HCT116 (cell line): ENCODE data around the gene FOXF1.

ENCODE experiments used
- EZH2 ChIP-seq: fragments of 200-600 bp; sonication (generic); IDR thresholded peaks from 2 replicates; pipeline ENCODE4 v1.6.1; 2017; ENCODE audit warnings: antibody characterized with exemption, mixed run types
- JUND ChIP-seq: IDR thresholded peaks from 2 replicates; pipeline ENCODE4 v1.6.1; 2012
- POLR2A ChIP-seq: IDR thresholded peaks from 2 replicates; pipeline ENCODE4 v1.7.0; 2011; ENCODE audit warnings: borderline replicate concordance; ENCODE audit not compliant: insufficient read depth, insufficient read length; ENCODE audit errors: extremely low read depth
- ZFX ChIP-seq: fragments of 450-650 bp; IDR thresholded peaks from 2 replicates; pipeline ENCODE4 v1.6.1; 2017
- TF ChIP-seq, protein P1 (sequence below), 3 experiments: fragments of 200-600 bp in 1 of 3; sonication (generic) in 1 of 3; IDR thresholded peaks in 2 of 3; conservative IDR thresholded peaks in 1 of 3; 2 replicates each; pipeline ENCODE4 v1.5.1; 2012 to 2017; ENCODE audit warnings: low read depth in 2 of 3, low read length in 2 of 3, antibody characterized with exemption in 1 of 3, borderline replicate concordance in 1 of 3, control low read depth in 1 of 3, mild to moderate bottlenecking in 1 of 3, mixed read lengths in 1 of 3, mixed run types in 1 of 3, moderate library complexity in 1 of 3; ENCODE audit not compliant: insufficient read depth in 1 of 3
- TF ChIP-seq, protein P2 (sequence below): IDR thresholded peaks from 2 replicates; pipeline ENCODE4 v1.6.1; 2012; ENCODE audit warnings: low read depth

DNA sequence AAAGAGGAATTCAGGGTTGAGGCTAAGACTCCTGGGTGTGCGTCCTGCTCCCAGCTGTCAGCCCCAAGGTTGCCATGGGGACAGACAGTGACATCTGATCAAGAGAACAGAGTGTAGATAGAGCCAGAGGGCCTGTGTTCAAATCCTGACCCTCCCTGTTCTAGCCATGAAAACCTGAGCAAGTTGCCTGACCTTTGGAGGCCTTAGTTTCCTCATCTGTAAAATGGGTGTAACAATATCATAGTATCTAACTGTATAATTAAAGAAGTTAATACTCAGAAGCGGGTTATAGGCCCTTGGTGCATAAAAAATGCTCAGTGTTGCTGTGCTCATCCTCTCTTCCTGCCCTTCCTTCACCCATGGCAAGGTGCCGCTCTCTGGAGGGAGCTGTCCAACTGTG is 28.7 kb upstream of the FOXF1 start:
- TF ChIP-seq, protein P1, sequence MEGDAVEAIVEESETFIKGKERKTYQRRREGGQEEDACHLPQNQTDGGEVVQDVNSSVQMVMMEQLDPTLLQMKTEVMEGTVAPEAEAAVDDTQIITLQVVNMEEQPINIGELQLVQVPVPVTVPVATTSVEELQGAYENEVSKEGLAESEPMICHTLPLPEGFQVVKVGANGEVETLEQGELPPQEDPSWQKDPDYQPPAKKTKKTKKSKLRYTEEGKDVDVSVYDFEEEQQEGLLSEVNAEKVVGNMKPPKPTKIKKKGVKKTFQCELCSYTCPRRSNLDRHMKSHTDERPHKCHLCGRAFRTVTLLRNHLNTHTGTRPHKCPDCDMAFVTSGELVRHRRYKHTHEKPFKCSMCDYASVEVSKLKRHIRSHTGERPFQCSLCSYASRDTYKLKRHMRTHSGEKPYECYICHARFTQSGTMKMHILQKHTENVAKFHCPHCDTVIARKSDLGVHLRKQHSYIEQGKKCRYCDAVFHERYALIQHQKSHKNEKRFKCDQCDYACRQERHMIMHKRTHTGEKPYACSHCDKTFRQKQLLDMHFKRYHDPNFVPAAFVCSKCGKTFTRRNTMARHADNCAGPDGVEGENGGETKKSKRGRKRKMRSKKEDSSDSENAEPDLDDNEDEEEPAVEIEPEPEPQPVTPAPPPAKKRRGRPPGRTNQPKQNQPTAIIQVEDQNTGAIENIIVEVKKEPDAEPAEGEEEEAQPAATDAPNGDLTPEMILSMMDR (IDR thresholded peaks at IDR 0.05 in 2 of 3, conservative IDR thresholded peaks at IDR 0.05 in 1 of 3; ENCODE audit: borderline replicate concordance in 1 of 3, insufficient read depth in 1 of 3, low read depth in 2 of 3, low read length in 2 of 3): no peak
- TF ChIP-seq ZFX (no peak), EZH2 (no peak), POLR2A (no peak), JUND (no peak)
- TF ChIP-seq, protein P2, sequence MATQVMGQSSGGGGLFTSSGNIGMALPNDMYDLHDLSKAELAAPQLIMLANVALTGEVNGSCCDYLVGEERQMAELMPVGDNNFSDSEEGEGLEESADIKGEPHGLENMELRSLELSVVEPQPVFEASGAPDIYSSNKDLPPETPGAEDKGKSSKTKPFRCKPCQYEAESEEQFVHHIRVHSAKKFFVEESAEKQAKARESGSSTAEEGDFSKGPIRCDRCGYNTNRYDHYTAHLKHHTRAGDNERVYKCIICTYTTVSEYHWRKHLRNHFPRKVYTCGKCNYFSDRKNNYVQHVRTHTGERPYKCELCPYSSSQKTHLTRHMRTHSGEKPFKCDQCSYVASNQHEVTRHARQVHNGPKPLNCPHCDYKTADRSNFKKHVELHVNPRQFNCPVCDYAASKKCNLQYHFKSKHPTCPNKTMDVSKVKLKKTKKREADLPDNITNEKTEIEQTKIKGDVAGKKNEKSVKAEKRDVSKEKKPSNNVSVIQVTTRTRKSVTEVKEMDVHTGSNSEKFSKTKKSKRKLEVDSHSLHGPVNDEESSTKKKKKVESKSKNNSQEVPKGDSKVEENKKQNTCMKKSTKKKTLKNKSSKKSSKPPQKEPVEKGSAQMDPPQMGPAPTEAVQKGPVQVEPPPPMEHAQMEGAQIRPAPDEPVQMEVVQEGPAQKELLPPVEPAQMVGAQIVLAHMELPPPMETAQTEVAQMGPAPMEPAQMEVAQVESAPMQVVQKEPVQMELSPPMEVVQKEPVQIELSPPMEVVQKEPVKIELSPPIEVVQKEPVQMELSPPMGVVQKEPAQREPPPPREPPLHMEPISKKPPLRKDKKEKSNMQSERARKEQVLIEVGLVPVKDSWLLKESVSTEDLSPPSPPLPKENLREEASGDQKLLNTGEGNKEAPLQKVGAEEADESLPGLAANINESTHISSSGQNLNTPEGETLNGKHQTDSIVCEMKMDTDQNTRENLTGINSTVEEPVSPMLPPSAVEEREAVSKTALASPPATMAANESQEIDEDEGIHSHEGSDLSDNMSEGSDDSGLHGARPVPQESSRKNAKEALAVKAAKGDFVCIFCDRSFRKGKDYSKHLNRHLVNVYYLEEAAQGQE: no peak
